Liver (tissue), 9 donors: ENCODE measurements around the gene BAZ2B. TPM values are rescaled to one million over a fixed set of nuclear protein-coding genes. Genes with fewer than 3 reads are reported as not detected.

ENCODE experiments used
- DNase-seq: peaks from one replicate; pipeline ENCODE4 v3.0.0-alpha.2; 2017; ENCODE audit warnings: low spot score
- H3K27ac ChIP-seq, 2 donors: one replicate each; pipeline ENCODE4 v1.7.0; 2013; ENCODE audit warnings: inconsistent platforms in 2 of 2, low read length in 2 of 2, control low read depth in 1 of 2, low read depth in 1 of 2, mild to moderate bottlenecking in 1 of 2
- H3K27me3 ChIP-seq, 4 donors: one replicate each; pipeline versions ENCODE4 v1.6.1 to v1.7.0; 2013; ENCODE audit warnings: low read length in 3 of 4, inconsistent platforms in 1 of 4, mild to moderate bottlenecking in 1 of 4, moderate library complexity in 1 of 4; ENCODE audit not compliant: control insufficient read depth in 4 of 4, insufficient read depth in 4 of 4
- H3K36me3 ChIP-seq, 4 donors: one replicate each; pipeline versions ENCODE4 v1.6.1 to v1.7.0; 2013; ENCODE audit warnings: low read length in 3 of 4, mild to moderate bottlenecking in 3 of 4, low read depth in 1 of 4, moderate library complexity in 1 of 4; ENCODE audit not compliant: control insufficient read depth in 4 of 4, insufficient read depth in 3 of 4
- H3K4me1 ChIP-seq, 4 donors: one replicate each; pipeline versions ENCODE4 v1.6.1 to v1.7.0; 2013; ENCODE audit warnings: low read length in 3 of 4, mild to moderate bottlenecking in 3 of 4, moderate library complexity in 1 of 4; ENCODE audit not compliant: control insufficient read depth in 4 of 4, insufficient read depth in 4 of 4
- H3K4me3 ChIP-seq, 3 donors: one replicate each; pipeline versions ENCODE4 v1.6.1 to v1.7.0; 2013; ENCODE audit warnings: low read length in 3 of 3, control low read depth in 1 of 3, low read depth in 1 of 3, mild to moderate bottlenecking in 1 of 3
- H3K9ac ChIP-seq, 2 donors: one replicate each; pipeline ENCODE4 v1.7.0; 2013; ENCODE audit warnings: low read length in 2 of 2, mild to moderate bottlenecking in 2 of 2, moderate library complexity in 2 of 2, control low read depth in 1 of 2, low read depth in 1 of 2
- H3K9me3 ChIP-seq, 4 donors: one replicate each; pipeline versions ENCODE4 v1.6.1 to v1.7.0; 2013; ENCODE audit warnings: low read length in 3 of 4; ENCODE audit not compliant: control insufficient read depth in 4 of 4
- ATF3 ChIP-seq: IDR thresholded peaks from 2 replicates; pipeline ENCODE4 v1.6.1; 2016; ENCODE audit warnings: antibody characterized with exemption
- CTCF ChIP-seq: fragments of 150-350 bp; IDR thresholded peaks from 2 replicates; pipeline ENCODE4 v1.5.1; 2017; ENCODE audit warnings: improper control_type of control experiment, low read depth, low read length; ENCODE audit not compliant: missing input control
- EGR1 ChIP-seq, 2 donors: IDR thresholded peaks; 2 replicates each; pipeline ENCODE4 v1.6.1; 2016 to 2018; ENCODE audit warnings: antibody characterized with exemption in 2 of 2, low read depth in 2 of 2
- FOXA1 ChIP-seq: IDR thresholded peaks from 2 replicates; pipeline ENCODE4 v1.6.1; 2016; ENCODE audit warnings: antibody characterized with exemption
- GABPA ChIP-seq, 2 donors: IDR thresholded peaks in 1 of 2; conservative IDR thresholded peaks in 1 of 2; 2 replicates each; pipeline ENCODE4 v1.6.1; 2016; ENCODE audit warnings: antibody characterized with exemption in 2 of 2, mild to moderate bottlenecking in 1 of 2, moderate library complexity in 1 of 2
- HNF4A ChIP-seq, 2 donors: conservative IDR thresholded peaks; 2 replicates each; pipeline ENCODE4 v1.6.1; 2016; ENCODE audit warnings: antibody characterized with exemption in 2 of 2, mild to moderate bottlenecking in 2 of 2
- HNF4G ChIP-seq: IDR thresholded peaks from 2 replicates; pipeline ENCODE4 v1.6.1; 2016; ENCODE audit warnings: antibody characterized with exemption
- MAX ChIP-seq: IDR thresholded peaks from 2 replicates; pipeline ENCODE4 v1.6.1; 2016; ENCODE audit warnings: antibody characterized with exemption
- NR2F2 ChIP-seq: IDR thresholded peaks from 2 replicates; pipeline ENCODE4 v1.6.1; 2016; ENCODE audit warnings: antibody characterized with exemption
- RAD21 ChIP-seq, 2 donors: IDR thresholded peaks; 2 replicates each; pipeline ENCODE4 v1.6.1; 2016; ENCODE audit warnings: antibody characterized with exemption in 2 of 2, mild to moderate bottlenecking in 2 of 2
- REST ChIP-seq: IDR thresholded peaks from 2 replicates; pipeline ENCODE4 v1.6.1; 2016; ENCODE audit warnings: antibody characterized with exemption, mild to moderate bottlenecking
- RXRA ChIP-seq, 2 donors: IDR thresholded peaks; 2 replicates each; pipeline ENCODE4 v1.6.1; 2017 to 2018; ENCODE audit warnings: antibody characterized with exemption in 2 of 2, mild to moderate bottlenecking in 1 of 2
- SP1 ChIP-seq: IDR thresholded peaks from 2 replicates; pipeline ENCODE4 v1.6.1; 2018; ENCODE audit warnings: antibody characterized with exemption, mild to moderate bottlenecking
- TAF1 ChIP-seq: conservative IDR thresholded peaks from 2 replicates; pipeline ENCODE4 v1.6.1; 2016; ENCODE audit warnings: antibody characterized with exemption, mild to moderate bottlenecking
- YY1 ChIP-seq: IDR thresholded peaks from 2 replicates; pipeline ENCODE4 v1.6.1; 2016; ENCODE audit warnings: antibody characterized with exemption, mild to moderate bottlenecking
- ZBTB33 ChIP-seq: IDR thresholded peaks from 2 replicates; pipeline ENCODE4 v1.6.1; 2016; ENCODE audit warnings: antibody characterized with exemption
- WGBS: extraction: QIAGEN DNeasy Blood & Tissue Kit; methylation state at CpG from one replicate; pipeline ENCODE4 v1.1.7; 2013; 5-methylcytosine and 5-hydroxymethylcytosine counted together
- polyA plus RNA-seq, 2 donors: library from polyadenylated mRNA; stranded (reverse) in 1 of 2; unstranded in 1 of 2; fragments of 200-250 nt in 1 of 2; fragments of >200 nt in 1 of 2; fragmentation: Nextera tagmentation in 1 of 2; extraction: Ambion mirVana in 1 of 2; gene quantifications; one replicate each; pipeline versions ENCODE4 v1.2.1 to v1.2.3, GENCODE V29; 2013 to 2015
- total RNA-seq, 2 donors: library from RNA; depleted of rRNA; stranded (reverse); fragments of >200 nt; gene quantifications; one replicate each; pipeline ENCODE4 v1.2.3, GENCODE V29; 2014
- donor health status: healthy.
- donor health status: healthy.
- donor health status: healthy.
- donor health status: healthy.
- donor health status: healthy.

The BAZ2B gene
- total and polyA plus RNA-seq, 4 donors, result 6.7 to 61.0 (median 24.9) TPM

- H3K9me3 ChIP-seq, result no peaks in the 10 kb centered on the region
- no peaks in the 10 kb centered on the region for H3K27me3 ChIP-seq
- peaks cover 2 to 7% (median 5%) of the 10 kb centered on the region in 4 donors for H3K4me1 ChIP-seq
- WGBS, result 87% methylated on average over 6 of the region's 6 CpGs
- no peak overlapping the region for H3K27ac ChIP-seq
- peaks cover 0 to 7% (median 0%) of the 10 kb centered on the region in 4 donors for H3K36me3 ChIP-seq
- H3K4me3 ChIP-seq, result no peak overlapping the region
- DNase-seq, result no peak
- no peak overlapping the region for H3K9ac ChIP-seq
- TF ChIP-seq RAD21 (IDR thresholded peaks at IDR 0.05) (no peak), EGR1 (IDR thresholded peaks at IDR 0.05; ENCODE audit: low read depth in 2 of 2) (no peak), HNF4A (conservative IDR thresholded peaks at IDR 0.05) (no peak), SP1 (no peak), CTCF (no peak), NR2F2 (no peak), FOXA1 (no peak), YY1 (no peak), REST (no peak), MAX (no peak)
Measured at GRCh38 chr2:159283529-159283928, 332.8 kb downstream of the BAZ2B start.

- no peak for DNase-seq
- Histone ChIP-seq H3K4me3 (no peak overlapping the region), H3K9ac (no peak overlapping the region), H3K36me3 (peaks cover 0 to 11% (median 1%) of the 10 kb centered on the region in 4 donors), H3K27ac (no peak overlapping the region), H3K9me3 (no peaks in the 10 kb centered on the region), H3K4me1 (peaks cover 2 to 6% (median 4%) of the 10 kb centered on the region in 4 donors), H3K27me3 (no peaks in the 10 kb centered on the region)
- 96% methylated on average over 6 of the region's 6 CpGs for WGBS
- TF ChIP-seq RAD21 (IDR thresholded peaks at IDR 0.05) (no peak), GABPA (IDR thresholded peaks at IDR 0.05 in 1 of 2, conservative IDR thresholded peaks at IDR 0.05 in 1 of 2) (no peak), HNF4G (no peak)
Measured at GRCh38 chr2:159281002-159281401, 335.3 kb downstream of the BAZ2B start.

GRCh38 chr2:159279700-159280099 is 336.6 kb downstream of the BAZ2B start:
- no peak overlapping the region for H3K4me3 ChIP-seq
- no peak for DNase-seq
- H3K9ac ChIP-seq, result no peak overlapping the region
- H3K36me3 ChIP-seq, result peaks cover 0 to 11% (median 3%) of the 10 kb centered on the region in 4 donors
- 98% methylated on average over 2 of the region's 2 CpGs for WGBS
- no peaks in the 10 kb centered on the region for H3K27me3 ChIP-seq
- H3K9me3 ChIP-seq, result no peaks in the 10 kb centered on the region
- H3K27ac ChIP-seq, result no peak overlapping the region
- TF ChIP-seq ZBTB33 (no peak), ATF3 (no peak), NR2F2 (no peak), RAD21 (IDR thresholded peaks at IDR 0.05) (no peak), MAX (no peak), GABPA (IDR thresholded peaks at IDR 0.05 in 1 of 2, conservative IDR thresholded peaks at IDR 0.05 in 1 of 2) (no peak), TAF1 (no peak), SP1 (no peak), HNF4G (no peak), RXRA (IDR thresholded peaks at IDR 0.05) (no peak), REST (no peak)
- no peaks in the 10 kb centered on the region for H3K4me1 ChIP-seq
